ENCODE data around the gene PNKD.
A peak's percentile ranks its signal among the peaks of the same experiment; 100 is the strongest.

The PNKD gene

DNA sequence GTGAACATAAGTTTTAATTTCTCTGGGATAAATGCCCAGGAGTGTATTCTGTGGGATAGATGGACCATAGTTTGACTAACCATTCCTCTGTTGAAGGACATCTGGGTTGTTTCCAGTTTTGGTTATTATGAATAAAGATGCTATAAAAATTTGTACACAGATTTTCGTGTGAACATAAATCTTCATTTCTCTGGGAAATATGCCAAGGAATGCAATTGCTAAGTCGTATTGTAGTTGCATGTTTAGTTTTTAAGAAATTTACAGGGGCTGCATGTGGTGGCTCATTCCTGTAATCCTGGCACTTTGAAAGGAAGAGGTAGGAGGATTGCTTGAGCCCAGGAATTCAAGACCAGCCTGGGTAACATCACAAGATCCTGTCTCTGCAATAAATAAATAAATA, 104.9 kb downstream of the PNKD start:
- DNase-seq (ENCODE audit: low read depth in 1 of 2, low spot score in 1 of 2): no peak
- Histone ChIP-seq H3K27me3 (ENCODE audit: insufficient read depth, poor library complexity, severe bottlenecking) (no peaks in the 10 kb centered on the region), H3K4me3 (replicated peaks; ENCODE audit: insufficient read depth, low read length) (no peak overlapping the region), H3K27ac (replicated peaks) (no peak overlapping the region)
- TF ChIP-seq, protein P1, sequence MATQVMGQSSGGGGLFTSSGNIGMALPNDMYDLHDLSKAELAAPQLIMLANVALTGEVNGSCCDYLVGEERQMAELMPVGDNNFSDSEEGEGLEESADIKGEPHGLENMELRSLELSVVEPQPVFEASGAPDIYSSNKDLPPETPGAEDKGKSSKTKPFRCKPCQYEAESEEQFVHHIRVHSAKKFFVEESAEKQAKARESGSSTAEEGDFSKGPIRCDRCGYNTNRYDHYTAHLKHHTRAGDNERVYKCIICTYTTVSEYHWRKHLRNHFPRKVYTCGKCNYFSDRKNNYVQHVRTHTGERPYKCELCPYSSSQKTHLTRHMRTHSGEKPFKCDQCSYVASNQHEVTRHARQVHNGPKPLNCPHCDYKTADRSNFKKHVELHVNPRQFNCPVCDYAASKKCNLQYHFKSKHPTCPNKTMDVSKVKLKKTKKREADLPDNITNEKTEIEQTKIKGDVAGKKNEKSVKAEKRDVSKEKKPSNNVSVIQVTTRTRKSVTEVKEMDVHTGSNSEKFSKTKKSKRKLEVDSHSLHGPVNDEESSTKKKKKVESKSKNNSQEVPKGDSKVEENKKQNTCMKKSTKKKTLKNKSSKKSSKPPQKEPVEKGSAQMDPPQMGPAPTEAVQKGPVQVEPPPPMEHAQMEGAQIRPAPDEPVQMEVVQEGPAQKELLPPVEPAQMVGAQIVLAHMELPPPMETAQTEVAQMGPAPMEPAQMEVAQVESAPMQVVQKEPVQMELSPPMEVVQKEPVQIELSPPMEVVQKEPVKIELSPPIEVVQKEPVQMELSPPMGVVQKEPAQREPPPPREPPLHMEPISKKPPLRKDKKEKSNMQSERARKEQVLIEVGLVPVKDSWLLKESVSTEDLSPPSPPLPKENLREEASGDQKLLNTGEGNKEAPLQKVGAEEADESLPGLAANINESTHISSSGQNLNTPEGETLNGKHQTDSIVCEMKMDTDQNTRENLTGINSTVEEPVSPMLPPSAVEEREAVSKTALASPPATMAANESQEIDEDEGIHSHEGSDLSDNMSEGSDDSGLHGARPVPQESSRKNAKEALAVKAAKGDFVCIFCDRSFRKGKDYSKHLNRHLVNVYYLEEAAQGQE (IDR thresholded peaks at IDR 0.05; ENCODE audit: insufficient replicate concordance, low read depth): no peak
- TF ChIP-seq GABPA (IDR thresholded peaks at IDR 0.05; ENCODE audit: low read depth) (no peak), POLR2AphosphoS5 (IDR thresholded peaks at IDR 0.05; ENCODE audit: low read depth) (no peak), SPI1 (IDR thresholded peaks at IDR 0.05; ENCODE audit: borderline replicate concordance, low read depth) (no peak)
- TF ChIP-seq, protein P2, sequence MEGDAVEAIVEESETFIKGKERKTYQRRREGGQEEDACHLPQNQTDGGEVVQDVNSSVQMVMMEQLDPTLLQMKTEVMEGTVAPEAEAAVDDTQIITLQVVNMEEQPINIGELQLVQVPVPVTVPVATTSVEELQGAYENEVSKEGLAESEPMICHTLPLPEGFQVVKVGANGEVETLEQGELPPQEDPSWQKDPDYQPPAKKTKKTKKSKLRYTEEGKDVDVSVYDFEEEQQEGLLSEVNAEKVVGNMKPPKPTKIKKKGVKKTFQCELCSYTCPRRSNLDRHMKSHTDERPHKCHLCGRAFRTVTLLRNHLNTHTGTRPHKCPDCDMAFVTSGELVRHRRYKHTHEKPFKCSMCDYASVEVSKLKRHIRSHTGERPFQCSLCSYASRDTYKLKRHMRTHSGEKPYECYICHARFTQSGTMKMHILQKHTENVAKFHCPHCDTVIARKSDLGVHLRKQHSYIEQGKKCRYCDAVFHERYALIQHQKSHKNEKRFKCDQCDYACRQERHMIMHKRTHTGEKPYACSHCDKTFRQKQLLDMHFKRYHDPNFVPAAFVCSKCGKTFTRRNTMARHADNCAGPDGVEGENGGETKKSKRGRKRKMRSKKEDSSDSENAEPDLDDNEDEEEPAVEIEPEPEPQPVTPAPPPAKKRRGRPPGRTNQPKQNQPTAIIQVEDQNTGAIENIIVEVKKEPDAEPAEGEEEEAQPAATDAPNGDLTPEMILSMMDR (IDR thresholded peaks at IDR 0.05; ENCODE audit: insufficient read depth, low read length): no peak

DNA sequence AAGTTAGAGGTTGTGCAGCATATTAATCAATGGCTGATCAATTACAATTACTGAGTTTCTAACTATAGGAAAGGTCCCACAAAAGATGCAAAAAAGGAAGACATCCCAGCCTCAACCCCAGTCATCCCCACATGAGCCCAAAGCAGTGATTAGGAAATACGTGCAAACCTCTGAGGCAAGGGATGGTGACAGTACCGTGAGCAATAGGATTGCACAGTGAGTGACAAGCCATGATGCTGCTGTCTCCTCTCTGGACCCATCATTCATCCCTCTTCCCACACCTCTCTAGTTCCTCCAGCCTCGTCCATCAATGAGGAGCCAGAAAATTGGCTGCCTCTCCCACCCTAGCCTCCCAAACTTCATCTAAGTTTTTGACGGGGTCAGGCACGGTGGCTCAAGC, 107.7 kb downstream of the PNKD start:
- DNase-seq (ENCODE audit: low read depth in 1 of 2, low spot score in 1 of 2): peak in 1 of 2 experiments; percentile 71
- H3K27me3 ChIP-seq (ENCODE audit: insufficient read depth, poor library complexity, severe bottlenecking): no peaks in the 10 kb centered on the region
- TF ChIP-seq GABPA (IDR thresholded peaks at IDR 0.05; ENCODE audit: low read depth) (no peak), SPI1 (IDR thresholded peaks at IDR 0.05; ENCODE audit: borderline replicate concordance, low read depth) (no peak), POLR2AphosphoS5 (IDR thresholded peaks at IDR 0.05; ENCODE audit: low read depth) (no peak)
- TF ChIP-seq, protein P2 (IDR thresholded peaks at IDR 0.05; ENCODE audit: insufficient read depth, low read length): no peak
- TF ChIP-seq, protein P1 (IDR thresholded peaks at IDR 0.05; ENCODE audit: insufficient replicate concordance, low read depth): no peak
- H3K27ac ChIP-seq (replicated peaks): no peak overlapping the region
- no peak overlapping the region for H3K4me3 ChIP-seq (replicated peaks; ENCODE audit: insufficient read depth, low read length)

DNA sequence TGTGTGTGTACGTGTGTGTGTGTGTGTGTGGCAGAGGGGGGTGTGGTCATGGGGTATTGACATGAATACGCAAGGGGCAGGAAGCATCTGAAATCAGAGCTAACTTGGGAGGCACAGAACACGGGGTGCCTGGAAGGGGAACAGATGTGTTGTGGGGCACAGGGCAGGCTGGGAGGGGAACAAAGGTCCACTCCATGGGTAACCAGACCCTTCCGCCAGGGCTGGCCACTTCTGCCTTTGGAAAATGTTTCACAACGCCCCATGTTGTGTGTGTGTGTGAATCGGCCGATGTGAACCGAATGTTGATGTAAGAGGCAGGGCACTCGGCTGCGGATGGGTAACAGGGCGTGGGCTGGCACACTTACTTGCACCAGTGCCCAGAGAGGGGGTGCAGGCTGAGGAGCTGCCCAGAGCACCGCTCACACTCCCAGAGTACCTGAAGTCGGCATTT, 111.6 kb downstream of the PNKD start, which contains the start of gene SLC11A1:
Gene SLC11A1, plus strand, starts transcription at position 358 of the 451 bp plus-strand sequence. CDS start 96 bp downstream, outside the sequence.
- peak; percentile 89 to 92 for DNase-seq (ENCODE audit: low read depth in 1 of 2, low spot score in 1 of 2)
- no peak for TF ChIP-seq GABPA (IDR thresholded peaks at IDR 0.05; ENCODE audit: low read depth)
- peak; percentile 51; the same call in 1 of the 2 replicates for TF ChIP-seq SPI1 (IDR thresholded peaks at IDR 0.05; ENCODE audit: borderline replicate concordance, low read depth)
- peak; percentile 61; the same call in 1 of the 2 replicates for TF ChIP-seq POLR2AphosphoS5 (IDR thresholded peaks at IDR 0.05; ENCODE audit: low read depth)
- TF ChIP-seq, protein P1 (IDR thresholded peaks at IDR 0.05; ENCODE audit: insufficient replicate concordance, low read depth): no peak
- H3K4me3 ChIP-seq (replicated peaks; ENCODE audit: insufficient read depth, low read length): peak within 1 kb of the TSS; percentile 14; the same call in 1 of the 2 replicates
- no peaks in the 10 kb centered on the region for H3K27me3 ChIP-seq (ENCODE audit: insufficient read depth, poor library complexity, severe bottlenecking)
- peak within 1 kb of the TSS; percentile 39 for H3K27ac ChIP-seq (replicated peaks)
